ENCODE data around the gene TXLNB.
"Not testable (repeated sequence)": the region's sequence is repeated elsewhere in the genome, so short reads cannot be mapped to it uniquely, and the experiment has no call there.

TXLNB gene

GRCh38 chr6:139240161-139241010 is 51.4 kb downstream of the TXLNB start:
- H3K27ac ChIP-seq (ENCODE audit: poor library complexity, severe bottlenecking) = no peak overlapping the region
- no peak for TF ChIP-seq CTCF (IDR thresholded peaks at IDR 0.05; ENCODE audit: poor library complexity, severe bottlenecking)
- H3K4me1 ChIP-seq (ENCODE audit: insufficient read depth, poor library complexity, severe bottlenecking) = no peaks in the 10 kb centered on the region
- no peaks in the 10 kb centered on the region for H3K36me3 ChIP-seq (ENCODE audit: low read depth)
- no peaks in the 10 kb centered on the region for H3K27me3 ChIP-seq (ENCODE audit: insufficient read depth, poor library complexity, severe bottlenecking)
- no peak overlapping the region for H3K4me3 ChIP-seq (ENCODE audit: severe bottlenecking)
- H3K9me3 ChIP-seq (ENCODE audit: severe bottlenecking) = no peaks in the 10 kb centered on the region
- ATAC-seq (ENCODE audit: low read depth) (no peak), DNase-seq (ENCODE audit: low spot score) (no peak)

- Histone ChIP-seq H3K4me3 (ENCODE audit: severe bottlenecking) (no peak overlapping the region), H3K9me3 (ENCODE audit: severe bottlenecking) (no peaks in the 10 kb centered on the region), H3K36me3 (ENCODE audit: low read depth) (no peaks in the 10 kb centered on the region), H3K27ac (ENCODE audit: poor library complexity, severe bottlenecking) (no peak overlapping the region), H3K4me1 (ENCODE audit: insufficient read depth, poor library complexity, severe bottlenecking) (no peaks in the 10 kb centered on the region), H3K27me3 (ENCODE audit: insufficient read depth, poor library complexity, severe bottlenecking) (no peaks in the 10 kb centered on the region)
- ATAC-seq (ENCODE audit: low read depth) (no peak), DNase-seq (ENCODE audit: low spot score) (no peak)
- no peak for TF ChIP-seq CTCF (IDR thresholded peaks at IDR 0.05; ENCODE audit: poor library complexity, severe bottlenecking)
Measured at GRCh38 chr6:139239064-139239463, 52.7 kb downstream of the TXLNB start.

- Histone ChIP-seq H3K4me1 (ENCODE audit: insufficient read depth, poor library complexity, severe bottlenecking) (no peaks in the 10 kb centered on the region), H3K9me3 (ENCODE audit: severe bottlenecking) (no peaks in the 10 kb centered on the region), H3K27me3 (ENCODE audit: insufficient read depth, poor library complexity, severe bottlenecking) (no peaks in the 10 kb centered on the region), H3K27ac (ENCODE audit: poor library complexity, severe bottlenecking) (no peak overlapping the region), H3K4me3 (ENCODE audit: severe bottlenecking) (no peak overlapping the region), H3K36me3 (ENCODE audit: low read depth) (no peaks in the 10 kb centered on the region)
- no peak for DNase-seq (ENCODE audit: low spot score)
- TF ChIP-seq CTCF (IDR thresholded peaks at IDR 0.05; ENCODE audit: poor library complexity, severe bottlenecking) = no peak
- no peak for ATAC-seq (ENCODE audit: low read depth)
Measured at GRCh38 chr6:139236105-139236504, 55.7 kb downstream of the TXLNB start.

GRCh38 chr6:139235661-139236060 is 56.1 kb downstream of the TXLNB start:
- H3K9me3 ChIP-seq (ENCODE audit: severe bottlenecking) = no peaks in the 10 kb centered on the region
- no peak for ATAC-seq (ENCODE audit: low read depth)
- H3K27ac ChIP-seq (ENCODE audit: poor library complexity, severe bottlenecking) = no peak overlapping the region
- H3K27me3 ChIP-seq (ENCODE audit: insufficient read depth, poor library complexity, severe bottlenecking) = no peaks in the 10 kb centered on the region
- no peaks in the 10 kb centered on the region for H3K4me1 ChIP-seq (ENCODE audit: insufficient read depth, poor library complexity, severe bottlenecking)
- H3K4me3 ChIP-seq (ENCODE audit: severe bottlenecking) = no peak overlapping the region
- no peak for TF ChIP-seq CTCF (IDR thresholded peaks at IDR 0.05; ENCODE audit: poor library complexity, severe bottlenecking)
- no peaks in the 10 kb centered on the region for H3K36me3 ChIP-seq (ENCODE audit: low read depth)
- no peak for DNase-seq (ENCODE audit: low spot score)

- not testable (repeated sequence) for H3K9me3 ChIP-seq (ENCODE audit: severe bottlenecking); H3K4me1 ChIP-seq (ENCODE audit: insufficient read depth, poor library complexity, severe bottlenecking); H3K4me3 ChIP-seq (ENCODE audit: severe bottlenecking); H3K27me3 ChIP-seq (ENCODE audit: insufficient read depth, poor library complexity, severe bottlenecking); H3K27ac ChIP-seq (ENCODE audit: poor library complexity, severe bottlenecking); H3K36me3 ChIP-seq (ENCODE audit: low read depth); DNase-seq (ENCODE audit: low spot score); ATAC-seq (ENCODE audit: low read depth)
Measured at GRCh38 chr6:139234193-139234592, 57.6 kb downstream of the TXLNB start.
